Measurements from ENCODE around the gene CNNM3. TPM values are rescaled to one million over a fixed set of nuclear protein-coding genes. Genes with fewer than 3 reads are reported as not detected.

CNNM3 gene
- total RNA-seq, 1 donor from 2014 or later: 16.5 TPM

DNA sequence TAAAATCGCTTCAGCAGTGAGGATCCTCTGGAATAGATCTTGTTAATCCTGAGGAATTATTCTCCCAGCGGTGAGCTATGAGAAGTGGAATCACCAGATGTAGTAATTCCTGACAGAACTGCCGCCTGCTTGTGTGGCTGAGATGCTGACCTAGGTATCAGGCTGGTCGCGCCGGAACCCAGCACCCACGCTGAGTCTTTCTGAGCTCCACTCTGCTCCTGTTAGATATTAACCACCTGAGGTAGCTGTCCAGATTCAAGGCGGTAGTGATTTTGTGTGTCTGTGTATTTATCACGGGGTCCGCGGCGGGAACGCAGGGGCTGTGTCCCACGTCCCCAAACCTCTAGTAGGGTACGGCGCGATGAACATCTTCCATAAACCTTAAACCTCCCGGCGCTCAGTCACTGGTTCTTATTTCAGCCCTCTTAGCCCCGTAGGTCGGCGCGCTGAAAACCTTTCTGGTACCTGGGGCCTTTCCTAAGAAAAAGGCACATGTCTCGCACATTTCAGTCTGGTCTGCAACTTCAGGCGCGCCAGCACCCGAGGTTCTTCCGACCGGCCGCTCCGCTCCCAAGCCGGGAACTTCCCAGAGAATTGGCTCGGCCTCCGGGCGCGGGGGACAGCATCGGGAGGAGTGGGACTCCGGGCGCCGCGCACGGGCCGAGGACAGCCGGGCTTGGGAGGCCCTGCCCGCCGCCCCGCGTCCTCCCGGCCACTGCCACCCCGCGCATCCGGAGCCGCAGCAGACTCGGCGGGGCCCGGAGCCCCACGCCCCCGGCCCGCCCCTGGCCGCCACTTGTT, 542 bp upstream of the CNNM3 start:
- DNase-seq (ENCODE audit: extremely low spot score in 2 of 2): no peak
- intact Hi-C loops (cut with DNase I): loop anchor here (5.0 kb wide), 1 partner anchor 53 kb away; the partner anchor contains the start of gene CNNM4
- Histone ChIP-seq H3K27me3 (no peaks in the 10 kb centered on the region), H3K9me3 (no peaks in the 10 kb centered on the region), H3K4me3 (peak overlapping the region; percentile 71 to 73), H3K27ac (peak overlapping the region; percentile 90), H3K4me1 (peaks cover 54% of the 10 kb centered on the region), H3K36me3 (no peaks in the 10 kb centered on the region)
- TF ChIP-seq, protein P1, sequence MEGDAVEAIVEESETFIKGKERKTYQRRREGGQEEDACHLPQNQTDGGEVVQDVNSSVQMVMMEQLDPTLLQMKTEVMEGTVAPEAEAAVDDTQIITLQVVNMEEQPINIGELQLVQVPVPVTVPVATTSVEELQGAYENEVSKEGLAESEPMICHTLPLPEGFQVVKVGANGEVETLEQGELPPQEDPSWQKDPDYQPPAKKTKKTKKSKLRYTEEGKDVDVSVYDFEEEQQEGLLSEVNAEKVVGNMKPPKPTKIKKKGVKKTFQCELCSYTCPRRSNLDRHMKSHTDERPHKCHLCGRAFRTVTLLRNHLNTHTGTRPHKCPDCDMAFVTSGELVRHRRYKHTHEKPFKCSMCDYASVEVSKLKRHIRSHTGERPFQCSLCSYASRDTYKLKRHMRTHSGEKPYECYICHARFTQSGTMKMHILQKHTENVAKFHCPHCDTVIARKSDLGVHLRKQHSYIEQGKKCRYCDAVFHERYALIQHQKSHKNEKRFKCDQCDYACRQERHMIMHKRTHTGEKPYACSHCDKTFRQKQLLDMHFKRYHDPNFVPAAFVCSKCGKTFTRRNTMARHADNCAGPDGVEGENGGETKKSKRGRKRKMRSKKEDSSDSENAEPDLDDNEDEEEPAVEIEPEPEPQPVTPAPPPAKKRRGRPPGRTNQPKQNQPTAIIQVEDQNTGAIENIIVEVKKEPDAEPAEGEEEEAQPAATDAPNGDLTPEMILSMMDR (IDR thresholded peaks at IDR 0.05): no peak
- TF ChIP-seq POLR2AphosphoS5 (IDR thresholded peaks at IDR 0.05; ENCODE audit: insufficient read depth in 1 of 2, low read depth in 1 of 2): peak in 1 of 2 donors; percentile 57

DNA sequence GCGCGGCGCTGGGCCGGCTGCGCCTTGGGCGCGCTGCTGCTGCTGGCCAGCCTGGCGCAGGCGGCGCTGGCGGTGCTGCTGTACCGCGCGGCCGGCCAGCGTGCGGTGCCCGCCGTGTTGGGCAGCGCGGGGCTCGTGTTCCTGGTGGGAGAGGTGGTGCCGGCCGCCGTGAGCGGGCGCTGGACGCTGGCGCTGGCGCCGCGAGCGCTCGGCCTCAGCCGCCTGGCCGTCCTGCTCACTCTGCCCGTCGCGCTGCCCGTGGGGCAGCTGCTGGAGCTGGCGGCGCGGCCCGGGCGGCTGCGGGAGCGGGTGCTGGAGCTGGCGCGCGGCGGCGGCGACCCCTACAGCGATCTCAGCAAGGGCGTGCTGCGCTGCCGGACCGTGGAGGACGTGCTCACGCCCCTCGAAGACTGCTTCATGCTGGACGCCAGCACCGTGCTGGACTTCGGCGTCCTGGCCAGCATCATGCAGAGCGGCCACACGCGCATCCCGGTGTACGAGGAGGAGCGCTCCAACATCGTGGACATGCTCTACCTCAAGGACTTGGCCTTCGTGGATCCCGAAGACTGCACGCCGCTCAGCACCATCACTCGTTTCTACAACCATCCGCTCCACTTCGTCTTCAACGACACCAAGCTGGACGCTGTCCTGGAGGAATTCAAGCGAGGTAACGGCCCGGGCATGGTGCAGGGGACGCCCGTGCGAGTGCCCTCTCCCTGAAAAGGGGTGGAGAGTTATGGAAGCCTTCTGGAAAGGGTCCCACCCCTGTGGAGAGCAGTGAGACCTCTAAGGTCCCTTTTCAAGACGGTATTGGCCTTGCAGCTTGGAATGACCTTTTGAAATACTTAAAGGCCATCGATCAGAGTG, 1.0 kb downstream of the CNNM3 start:
- Histone ChIP-seq H3K9me3 (no peaks in the 10 kb centered on the region), H3K4me1 (peaks cover 58% of the 10 kb centered on the region), H3K27ac (peak overlapping the region; percentile 90), H3K36me3 (no peaks in the 10 kb centered on the region), H3K4me3 (peak overlapping the region; percentile 71 to 73), H3K27me3 (no peaks in the 10 kb centered on the region)
- DNase-seq (ENCODE audit: extremely low spot score in 2 of 2): no peak
- intact Hi-C loops (cut with DNase I): loop anchor here (5.0 kb wide), 1 partner anchor 55 kb away; the partner anchor contains the start of gene CNNM4
- no peak for TF ChIP-seq POLR2A (IDR thresholded peaks at IDR 0.05)
- TF ChIP-seq, protein P1 (IDR thresholded peaks at IDR 0.05): no peak
- TF ChIP-seq POLR2AphosphoS5 (IDR thresholded peaks at IDR 0.05; ENCODE audit: insufficient read depth in 1 of 2, low read depth in 1 of 2): no peak

DNA sequence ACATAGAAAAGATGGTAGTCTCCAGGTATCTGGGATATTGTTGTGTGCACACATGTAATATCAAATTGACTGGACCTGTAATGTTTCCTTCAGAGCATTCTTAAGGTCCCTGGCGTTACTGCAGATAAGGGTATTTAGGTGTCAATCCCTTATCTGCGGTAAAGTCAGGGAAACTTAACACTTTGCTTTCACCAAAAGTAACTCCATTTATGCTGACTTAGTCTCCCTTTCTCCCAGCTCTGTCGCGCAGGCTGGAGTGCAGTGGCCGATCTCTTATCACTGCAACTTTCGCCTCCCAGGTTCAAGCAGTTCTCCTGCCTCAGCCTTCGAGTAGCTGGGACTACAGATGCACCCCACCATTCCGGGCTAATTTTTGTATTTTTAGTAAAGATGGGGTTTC, 1.8 kb downstream of the CNNM3 start:
- Histone ChIP-seq H3K4me3 (peak overlapping the region; percentile 71 to 73), H3K27me3 (no peaks in the 10 kb centered on the region), H3K9me3 (no peaks in the 10 kb centered on the region), H3K27ac (no peak overlapping the region), H3K36me3 (no peaks in the 10 kb centered on the region), H3K4me1 (peaks cover 58% of the 10 kb centered on the region)
- no peak for DNase-seq (ENCODE audit: extremely low spot score in 2 of 2)
- no peak for TF ChIP-seq POLR2AphosphoS5 (IDR thresholded peaks at IDR 0.05; ENCODE audit: insufficient read depth in 1 of 2, low read depth in 1 of 2)
- TF ChIP-seq POLR2A (IDR thresholded peaks at IDR 0.05): no peak
- TF ChIP-seq, protein P1 (IDR thresholded peaks at IDR 0.05): no peak
- intact Hi-C loops (cut with DNase I): loop anchor here (5.0 kb wide), 1 partner anchor 56 kb away; the partner anchor contains the start of gene CNNM4

DNA sequence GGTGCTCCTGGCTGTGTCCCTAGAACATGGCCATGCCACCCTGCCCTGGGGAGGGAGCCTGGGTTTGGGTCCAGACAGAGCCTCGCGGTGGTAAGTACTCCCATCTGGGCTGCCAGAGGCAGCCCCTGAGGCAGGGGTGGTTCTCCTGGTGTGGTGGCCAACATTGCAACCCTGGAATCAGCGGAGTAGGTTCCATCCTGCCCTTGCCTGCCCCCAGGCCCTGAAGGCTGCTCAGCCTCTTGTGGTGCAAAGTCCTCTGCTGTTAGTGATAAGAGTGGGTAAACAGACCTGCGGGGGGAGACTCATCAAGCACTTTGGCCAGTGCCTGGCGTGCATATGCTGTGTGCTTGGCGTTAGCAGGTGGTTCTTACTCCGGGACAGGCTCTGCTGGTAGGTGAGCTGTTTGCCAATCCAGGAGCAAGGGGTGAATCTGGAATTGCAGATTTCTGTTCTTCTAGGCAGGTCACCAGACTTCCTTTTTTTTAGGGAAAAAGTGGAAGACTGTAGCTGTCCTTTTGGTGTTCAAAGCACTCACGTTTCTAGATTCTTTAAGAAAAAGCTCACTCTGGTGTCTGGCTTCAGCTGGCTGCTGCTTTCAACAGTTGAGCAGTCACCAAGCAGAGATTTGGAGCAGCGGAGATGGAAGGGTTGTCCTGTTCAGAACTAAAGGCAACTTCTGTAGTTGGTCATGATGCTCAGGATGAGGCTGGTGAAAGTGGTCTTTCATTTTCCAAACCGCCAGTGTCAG, 3.2 kb downstream of the CNNM3 start:
- TF ChIP-seq, protein P1 (IDR thresholded peaks at IDR 0.05): no peak
- TF ChIP-seq POLR2A (IDR thresholded peaks at IDR 0.05) (no peak), POLR2AphosphoS5 (IDR thresholded peaks at IDR 0.05; ENCODE audit: insufficient read depth in 1 of 2, low read depth in 1 of 2) (no peak)
- Histone ChIP-seq H3K27ac (no peak overlapping the region), H3K4me3 (no peak overlapping the region), H3K9me3 (no peaks in the 10 kb centered on the region), H3K36me3 (no peaks in the 10 kb centered on the region), H3K4me1 (peaks cover 66% of the 10 kb centered on the region), H3K27me3 (no peaks in the 10 kb centered on the region)
- no peak for DNase-seq (ENCODE audit: extremely low spot score in 2 of 2)
- intact Hi-C loops (cut with DNase I): loop anchor here (5.0 kb wide), 1 partner anchor 57 kb away; the partner anchor contains the start of gene CNNM4
